HT-29 (cell line): ENCODE data around the gene NOTCH1. TPM values are rescaled to one million over a fixed set of nuclear protein-coding genes. Genes with fewer than 3 reads are reported as not detected.
A peak's percentile ranks its signal among the peaks of the same experiment; 100 is the strongest.
"Not testable (repeated sequence)": the region's sequence is repeated elsewhere in the genome, so short reads cannot be mapped to it uniquely, and the experiment has no call there.

Experiments used
- DNase-seq: peaks from one replicate; pipeline ENCODE4 v3.0.0-alpha.2; 2015; ENCODE audit warnings: low spot score
- total RNA-seq: library from RNA; depleted of rRNA; stranded (reverse); fragments of >200 nt; shearing (Covaris generic); gene quantifications from 2 replicates; pipeline ENCODE4 v1.2.3, GENCODE V29; 2014; rRNA removed

Gene NOTCH1
- 39.8 and 57.7 TPM in 2 replicates for total RNA-seq

GRCh38 chr9:136545965-136546696 is at the start of gene NOTCH1:
Gene NOTCH1, minus strand, starts transcription at chr9:136546048. Its CDS starts 262 bp downstream, at chr9:136545786.
- peak; percentile 80 for DNase-seq

DNA sequence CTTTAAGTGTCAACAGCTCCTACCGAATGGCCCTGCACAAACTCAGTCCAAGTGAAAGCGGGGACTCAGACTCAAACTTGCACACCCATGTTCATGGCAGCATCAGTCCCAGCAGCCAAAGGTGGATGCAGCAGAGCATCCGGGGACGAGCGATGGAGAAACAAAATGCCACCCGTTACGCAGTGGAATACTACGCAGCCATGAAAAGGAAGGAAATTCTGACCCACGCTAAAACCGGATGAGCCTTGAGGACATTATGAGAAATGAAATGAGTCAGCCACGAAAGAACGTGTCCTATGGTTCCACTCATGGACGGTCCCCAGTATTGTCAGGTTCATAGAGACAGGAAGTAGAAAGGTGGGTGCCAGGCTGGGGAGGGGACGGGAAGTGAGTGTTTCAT is 48.6 kb upstream of the NOTCH1 start:
- no peak for DNase-seq

GRCh38 chr9:136593581-136593980 is 47.7 kb upstream of the NOTCH1 start:
- no peak for DNase-seq

DNA sequence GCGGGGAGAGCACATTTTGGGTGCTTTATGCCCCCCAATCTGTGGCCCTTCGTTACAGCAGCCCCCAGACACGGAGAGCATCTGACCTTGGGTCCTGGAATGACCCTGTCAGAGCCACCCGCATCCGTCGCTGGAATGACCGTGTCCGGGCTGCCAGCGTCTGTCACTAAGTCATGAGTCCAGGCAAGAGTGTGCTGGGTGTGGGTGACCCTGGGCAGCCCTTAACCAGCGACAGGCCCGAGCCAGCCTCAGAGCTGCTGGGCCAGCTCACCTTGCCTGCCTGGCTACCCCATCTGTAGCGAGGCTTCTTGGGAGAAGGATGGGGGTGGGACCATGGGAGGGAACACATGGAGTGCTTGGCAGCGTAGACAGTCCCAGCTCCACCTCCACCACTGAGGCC is 46.8 kb upstream of the NOTCH1 start:
- no peak for DNase-seq

DNA sequence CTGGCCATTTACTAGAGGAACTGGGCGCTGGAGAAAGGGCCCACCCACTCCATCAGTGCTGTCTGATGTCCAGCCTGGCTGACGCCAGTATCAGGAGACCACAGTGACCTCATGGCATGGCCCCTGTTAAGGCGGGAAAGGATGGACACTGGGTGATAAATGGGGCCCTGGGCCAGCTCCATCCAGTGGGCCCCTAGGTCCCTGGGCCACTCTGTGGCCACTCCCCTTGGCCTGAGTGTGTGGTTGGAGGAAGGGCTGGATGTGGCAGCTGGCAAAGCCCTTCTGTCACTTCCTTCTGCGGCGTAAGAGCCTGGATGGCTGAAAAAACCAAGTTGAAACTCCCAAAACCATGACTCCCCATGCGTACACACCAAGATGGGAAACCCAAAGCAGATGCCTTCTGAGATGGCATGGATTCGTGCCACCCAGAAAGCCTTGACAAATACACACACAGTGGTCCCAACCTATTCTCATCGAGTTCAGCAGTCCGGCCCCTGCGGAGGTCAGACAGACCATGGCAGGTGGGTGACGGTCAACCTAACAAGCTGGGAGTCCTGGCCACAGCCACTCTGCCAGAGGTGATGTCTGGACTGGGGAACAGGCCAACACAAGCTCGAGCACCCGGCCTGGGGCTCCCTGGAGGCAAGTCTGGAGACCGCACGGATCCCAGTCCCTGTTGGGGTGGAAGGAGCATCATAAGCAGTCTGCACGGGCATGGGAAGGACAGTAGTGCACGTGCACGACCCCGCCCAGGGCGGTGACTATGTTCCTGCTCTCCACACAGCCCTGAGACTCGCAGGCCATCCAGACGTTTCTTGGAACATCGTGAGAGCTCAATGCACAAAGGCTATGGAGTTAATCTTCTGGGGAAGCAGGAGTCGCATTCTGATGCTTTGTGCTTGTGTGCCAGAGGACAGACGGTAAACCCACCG is 45.2 kb upstream of the NOTCH1 start:
- no peak for DNase-seq

DNA sequence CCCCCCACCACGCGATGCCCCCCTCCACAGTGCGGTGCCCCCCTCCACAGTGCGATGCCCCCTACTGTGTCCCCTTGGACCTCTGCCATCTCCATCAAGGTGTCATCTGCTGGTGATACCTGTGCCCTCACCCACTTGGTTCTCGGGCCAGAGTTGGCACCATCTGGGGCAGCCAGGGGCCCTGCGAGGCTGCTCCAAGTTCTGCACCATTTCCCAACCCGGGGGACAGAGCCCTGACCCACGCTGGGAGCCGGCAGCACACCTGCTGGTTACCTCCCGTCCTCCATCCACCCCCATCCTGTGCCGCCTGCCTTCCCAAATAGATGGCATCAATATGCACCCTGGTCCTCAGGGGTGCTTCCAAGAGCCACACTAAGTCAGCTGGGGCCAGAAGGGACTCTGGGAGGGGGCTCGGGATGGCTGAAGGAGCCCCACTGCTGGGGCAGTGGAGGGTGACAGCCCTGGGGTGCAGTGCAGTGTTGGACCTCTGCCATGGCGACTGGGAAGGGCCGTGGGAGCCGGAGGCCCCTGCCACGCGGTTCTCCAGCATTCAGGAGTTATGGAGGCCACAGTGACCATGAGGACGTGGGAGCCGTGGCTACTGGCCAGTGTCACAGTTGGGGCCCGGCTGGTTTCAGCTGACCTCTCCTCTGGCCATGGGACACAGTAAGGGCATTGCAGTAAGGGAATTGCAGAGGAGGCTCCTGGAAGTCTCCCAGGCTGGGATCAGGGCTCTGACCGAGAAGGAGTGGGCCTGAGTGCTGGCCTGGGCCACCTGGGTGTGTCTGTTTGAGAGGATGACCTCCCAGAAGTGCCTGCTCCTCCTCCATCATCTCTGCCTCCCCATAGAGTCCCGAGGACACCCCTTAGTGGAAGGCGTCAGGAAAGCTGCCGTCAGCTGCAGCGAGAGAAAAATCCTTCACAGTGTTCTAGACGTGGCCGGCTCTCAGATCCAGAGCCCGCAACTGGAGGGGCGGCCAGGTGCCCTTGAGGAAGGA is 44.2 kb upstream of the NOTCH1 start:
- no peak for DNase-seq

DNA sequence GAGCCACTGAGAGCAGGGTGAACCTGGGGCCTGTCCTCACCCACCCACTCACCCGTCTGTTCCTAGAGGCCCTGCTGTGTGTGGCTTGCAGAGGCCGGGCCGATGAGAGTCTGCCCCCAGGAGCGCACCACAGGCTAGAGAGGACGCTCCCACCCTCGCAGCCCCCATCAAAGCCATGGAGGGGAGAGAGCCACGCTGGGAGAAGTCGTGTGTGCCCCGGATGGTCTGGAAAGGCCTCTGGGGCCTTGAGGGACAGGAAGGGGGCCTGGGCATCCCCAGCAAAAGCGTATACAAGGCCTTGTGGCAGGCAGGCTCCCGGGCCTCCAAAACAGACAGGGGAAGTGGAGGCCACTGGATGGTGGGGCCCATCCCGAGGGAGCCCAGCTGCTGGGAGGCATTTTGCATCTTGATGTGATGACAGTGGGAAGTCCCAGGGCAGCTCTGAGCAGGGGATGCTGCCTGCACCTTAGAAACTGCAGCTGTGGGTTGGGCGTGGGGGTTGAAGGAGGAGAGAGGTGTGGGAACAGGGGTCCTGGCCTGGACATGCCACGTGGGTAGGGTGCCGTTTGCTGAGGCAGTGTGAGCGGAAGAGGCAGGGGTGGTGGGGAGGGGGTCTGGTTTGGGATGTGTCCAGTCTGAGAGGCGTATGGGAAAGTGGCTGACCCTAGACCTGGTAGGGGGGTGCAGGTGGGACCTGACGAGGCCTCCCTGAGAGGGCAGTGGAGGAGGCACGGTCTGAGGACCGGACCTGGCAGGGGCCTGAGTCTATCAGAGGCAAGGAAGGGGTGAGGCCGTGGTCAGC is 43.0 kb upstream of the NOTCH1 start:
- no peak for DNase-seq

- no peak for DNase-seq
Observed at GRCh38 chr9:136587944-136588662, 42.3 kb upstream of the NOTCH1 start.

GRCh38 chr9:136587145-136587943 is 41.5 kb upstream of the NOTCH1 start:
- no peak for DNase-seq

- DNase-seq = no peak
Observed at GRCh38 chr9:136586391-136586953, 40.6 kb upstream of the NOTCH1 start.

DNA sequence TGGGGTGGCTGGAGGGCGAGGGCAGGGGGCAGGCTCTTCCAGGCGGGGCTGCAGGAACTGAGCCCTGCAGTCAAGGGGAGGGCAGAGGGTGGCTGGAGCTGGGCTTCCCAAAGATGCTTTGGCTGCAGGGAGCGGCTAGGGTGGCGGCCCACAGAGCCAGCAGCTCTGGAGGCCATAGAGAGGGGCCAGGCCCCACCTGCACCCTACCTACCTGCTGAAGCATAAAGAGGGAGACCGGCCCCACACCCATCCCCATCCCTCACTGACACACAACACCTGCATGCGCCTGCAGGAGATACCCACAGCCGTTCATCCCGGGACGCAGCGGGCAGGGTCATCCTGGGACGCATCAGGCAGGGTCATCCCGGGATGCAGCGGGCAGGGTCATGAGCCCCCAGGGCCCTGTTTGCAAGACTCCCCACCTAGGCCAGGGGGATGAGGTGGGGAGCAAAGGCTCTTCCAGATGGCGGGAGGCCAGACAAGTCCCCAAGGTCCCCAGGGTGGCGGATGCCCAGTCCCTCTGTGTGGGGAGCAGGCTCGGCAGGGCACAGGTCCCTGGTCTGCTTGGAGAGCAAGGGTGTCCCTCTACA is 39.8 kb upstream of the NOTCH1 start:
- no peak for DNase-seq

- DNase-seq = no peak
Observed at GRCh38 chr9:136584934-136585333, 39.1 kb upstream of the NOTCH1 start.

DNA sequence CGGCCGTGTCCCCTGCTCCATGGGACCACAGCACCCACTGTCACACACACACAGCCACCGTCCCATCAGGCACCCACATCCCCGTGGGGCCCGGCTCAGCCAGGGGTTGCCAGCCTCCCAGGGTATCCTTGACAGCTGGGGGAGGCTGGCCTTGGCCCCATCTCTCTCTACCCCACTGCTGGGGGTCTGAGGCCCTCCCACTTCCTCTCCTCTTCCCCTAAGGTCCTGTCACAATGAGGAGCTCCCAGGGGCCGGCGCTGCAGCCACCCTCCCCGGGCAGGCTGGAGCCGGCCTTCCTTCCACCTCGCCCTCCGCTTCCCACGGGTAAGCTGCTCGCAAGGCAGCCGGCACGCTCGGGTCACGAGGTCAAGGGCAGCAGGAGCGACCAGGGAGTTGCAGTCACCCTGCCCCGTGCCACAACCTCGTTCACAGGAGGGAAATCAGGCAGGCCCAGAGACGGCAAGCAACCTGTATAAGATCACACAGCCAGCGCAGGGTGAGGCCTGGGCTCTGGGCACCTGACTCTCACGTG is 38.6 kb upstream of the NOTCH1 start:
- no peak for DNase-seq

- DNase-seq = no peak
Observed at GRCh38 chr9:136582977-136583735, 37.3 kb upstream of the NOTCH1 start.

- DNase-seq = no peak
Observed at GRCh38 chr9:136581614-136582447, 36.0 kb upstream of the NOTCH1 start.

DNA sequence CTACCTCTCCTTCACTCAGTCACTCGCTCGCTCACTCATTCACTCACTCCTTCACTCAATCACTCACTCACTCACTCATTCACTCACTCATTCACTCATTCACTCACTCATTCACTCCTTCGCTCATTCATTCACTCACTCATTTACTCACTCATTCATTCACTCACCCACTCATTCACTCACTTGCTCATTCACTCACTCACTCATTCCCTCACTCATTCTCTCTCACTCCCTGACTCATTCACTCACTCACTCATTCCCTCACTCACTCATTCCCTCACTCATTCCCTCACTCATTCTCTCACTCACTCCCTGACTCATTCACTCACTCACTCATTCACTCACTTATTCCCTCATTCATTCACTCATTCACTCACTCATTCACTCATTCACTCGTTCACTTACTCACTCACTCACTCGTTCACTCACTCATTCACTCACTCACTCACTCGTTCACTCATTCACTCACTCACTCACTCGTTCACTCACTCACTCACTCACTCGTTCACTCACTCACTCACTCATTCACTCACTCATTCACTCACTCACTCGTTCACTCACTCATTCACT is 33.9 kb upstream of the NOTCH1 start:
- DNase-seq = not testable (repeated sequence)
